Tibial nerve (tissue), 4 donors: ENCODE data around the gene FREY1. TPM values are rescaled to one million over a fixed set of nuclear protein-coding genes. Genes with fewer than 3 reads are reported as not detected.

Source experiments
- DNase-seq, 2 donors: peaks; one replicate each; pipeline ENCODE4 v3.0.0-alpha.2; 2019; ENCODE audit warnings: low spot score in 2 of 2
- H3K27ac ChIP-seq, 4 donors: fragments of 200-600 bp; sonication (generic) in 3 of 4; one replicate each; pipeline ENCODE4 v1.5.1; 2017 to 2019; ENCODE audit warnings: mild to moderate bottlenecking in 1 of 4
- H3K27me3 ChIP-seq, 2 donors: fragments of 200-600 bp; sonication (generic) in 1 of 2; one replicate each; pipeline versions ENCODE4 v1.5.1 to v1.6.0; 2017 to 2019
- H3K36me3 ChIP-seq, 3 donors: fragments of 200-600 bp; sonication (generic); one replicate each; pipeline ENCODE4 v1.5.1; 2018 to 2019
- H3K4me1 ChIP-seq, 4 donors: fragments of 200-600 bp; sonication (generic) in 3 of 4; one replicate each; pipeline ENCODE4 v1.5.1; 2017 to 2019
- H3K4me3 ChIP-seq, 4 donors: fragments of 200-600 bp; sonication (generic) in 3 of 4; one replicate each; pipeline ENCODE4 v1.5.1; 2017 to 2019; ENCODE audit warnings: mild to moderate bottlenecking in 1 of 4, moderate library complexity in 1 of 4
- H3K9me3 ChIP-seq, 4 donors: fragments of 200-600 bp; sonication (generic) in 3 of 4; one replicate each; pipeline ENCODE4 v1.5.1; 2017 to 2019
- EP300 ChIP-seq, 2 donors: sonication (generic); formaldehyde crosslinking; IDR thresholded peaks; one replicate each; pipeline ENCODE4 v1.6.1; 2017; ENCODE audit warnings: antibody characterized with exemption in 2 of 2, mild to moderate bottlenecking in 1 of 2
- POLR2A ChIP-seq, 2 donors: fragments of 450-650 bp; IDR thresholded peaks; one replicate each; pipeline ENCODE4 v1.6.1; 2017; ENCODE audit warnings: antibody characterized with exemption in 2 of 2, mild to moderate bottlenecking in 2 of 2, moderate library complexity in 2 of 2
- WGBS, 2 donors: methylation state at CpG; one replicate each; pipeline ENCODE4 v1.1.5; 2018; 5-methylcytosine and 5-hydroxymethylcytosine counted together
- total RNA-seq, 4 donors: library from RNA; depleted of rRNA; stranded (reverse); fragments of >200 nt; gene quantifications; one replicate each; pipeline ENCODE4 v1.1.0, GENCODE V29; 2016
- TF ChIP-seq, protein P1 (sequence below), 5 experiments: fragments of 200-600 bp in 3 of 5; fragments of 450-650 bp in 2 of 5; sonication (generic) in 3 of 5; IDR thresholded peaks; one replicate each; pipeline ENCODE4 v1.5.1; 2016 to 2019; ENCODE audit warnings: antibody characterized with exemption in 5 of 5, mild to moderate bottlenecking in 3 of 5, moderate library complexity in 2 of 5

The FREY1 gene
- total RNA-seq, 4 donors from 2014 or later = 1.0 to 7.2 TPM; not detected in 2

DNA sequence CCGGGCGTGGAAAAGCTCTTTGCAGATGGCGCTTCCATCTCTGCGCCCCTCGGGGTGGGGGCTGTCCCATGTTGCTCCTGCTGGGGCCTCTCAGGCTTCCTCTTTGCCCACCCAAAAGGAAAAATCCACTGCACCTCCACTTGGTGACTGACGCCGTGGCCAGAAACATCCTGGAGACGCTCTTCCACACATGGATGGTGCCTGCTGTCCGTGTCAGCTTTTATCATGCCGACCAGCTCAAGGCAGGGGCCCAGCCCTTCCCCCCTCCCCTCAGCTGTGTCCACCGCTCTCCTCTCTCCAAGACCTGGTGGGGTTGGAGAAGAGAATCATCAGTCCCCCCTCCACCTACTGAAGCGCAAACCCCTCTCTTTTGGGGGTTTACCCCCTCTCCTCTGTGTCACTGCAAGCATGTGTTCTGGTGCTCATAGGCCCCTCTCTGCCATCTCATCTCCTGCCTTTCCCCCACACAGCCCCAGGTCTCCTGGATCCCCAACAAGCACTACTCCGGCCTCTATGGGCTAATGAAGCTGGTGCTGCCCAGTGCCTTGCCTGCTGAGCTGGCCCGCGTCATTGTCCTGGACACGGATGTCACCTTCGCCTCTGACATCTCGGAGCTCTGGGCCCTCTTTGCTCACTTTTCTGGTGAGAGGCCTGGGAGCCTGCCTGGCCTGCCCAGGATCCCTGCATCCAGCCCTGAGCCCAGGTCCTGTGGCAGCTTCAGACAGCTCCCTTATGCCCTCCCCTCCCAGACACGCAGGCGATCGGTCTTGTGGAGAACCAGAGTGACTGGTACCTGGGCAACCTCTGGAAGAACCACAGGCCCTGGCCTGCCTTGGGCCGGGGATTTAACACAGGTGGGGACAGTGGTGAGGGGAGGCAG is 17.2 kb upstream of the FREY1 start:
- DNase-seq = peak in 1 of 2 donors; percentile 11
- Histone ChIP-seq H3K36me3 (no peaks in the 10 kb centered on the region), H3K27me3 (peaks cover 0 to 35% of the 10 kb centered on the region in 2 donors), H3K9me3 (no peaks in the 10 kb centered on the region), H3K4me1 (peaks cover 0 to 23% (median 14%) of the 10 kb centered on the region in 4 donors), H3K27ac (no peak overlapping the region), H3K4me3 (no peak overlapping the region)
- 81 to 83% methylated on average over 22 of the region's 22 CpGs for WGBS, 2 donors
- TF ChIP-seq, protein P1, sequence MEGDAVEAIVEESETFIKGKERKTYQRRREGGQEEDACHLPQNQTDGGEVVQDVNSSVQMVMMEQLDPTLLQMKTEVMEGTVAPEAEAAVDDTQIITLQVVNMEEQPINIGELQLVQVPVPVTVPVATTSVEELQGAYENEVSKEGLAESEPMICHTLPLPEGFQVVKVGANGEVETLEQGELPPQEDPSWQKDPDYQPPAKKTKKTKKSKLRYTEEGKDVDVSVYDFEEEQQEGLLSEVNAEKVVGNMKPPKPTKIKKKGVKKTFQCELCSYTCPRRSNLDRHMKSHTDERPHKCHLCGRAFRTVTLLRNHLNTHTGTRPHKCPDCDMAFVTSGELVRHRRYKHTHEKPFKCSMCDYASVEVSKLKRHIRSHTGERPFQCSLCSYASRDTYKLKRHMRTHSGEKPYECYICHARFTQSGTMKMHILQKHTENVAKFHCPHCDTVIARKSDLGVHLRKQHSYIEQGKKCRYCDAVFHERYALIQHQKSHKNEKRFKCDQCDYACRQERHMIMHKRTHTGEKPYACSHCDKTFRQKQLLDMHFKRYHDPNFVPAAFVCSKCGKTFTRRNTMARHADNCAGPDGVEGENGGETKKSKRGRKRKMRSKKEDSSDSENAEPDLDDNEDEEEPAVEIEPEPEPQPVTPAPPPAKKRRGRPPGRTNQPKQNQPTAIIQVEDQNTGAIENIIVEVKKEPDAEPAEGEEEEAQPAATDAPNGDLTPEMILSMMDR (IDR thresholded peaks at IDR 0.05) = no peak
- no peak for TF ChIP-seq POLR2A (IDR thresholded peaks at IDR 0.05)
- no peak for TF ChIP-seq EP300 (IDR thresholded peaks at IDR 0.05)

DNA sequence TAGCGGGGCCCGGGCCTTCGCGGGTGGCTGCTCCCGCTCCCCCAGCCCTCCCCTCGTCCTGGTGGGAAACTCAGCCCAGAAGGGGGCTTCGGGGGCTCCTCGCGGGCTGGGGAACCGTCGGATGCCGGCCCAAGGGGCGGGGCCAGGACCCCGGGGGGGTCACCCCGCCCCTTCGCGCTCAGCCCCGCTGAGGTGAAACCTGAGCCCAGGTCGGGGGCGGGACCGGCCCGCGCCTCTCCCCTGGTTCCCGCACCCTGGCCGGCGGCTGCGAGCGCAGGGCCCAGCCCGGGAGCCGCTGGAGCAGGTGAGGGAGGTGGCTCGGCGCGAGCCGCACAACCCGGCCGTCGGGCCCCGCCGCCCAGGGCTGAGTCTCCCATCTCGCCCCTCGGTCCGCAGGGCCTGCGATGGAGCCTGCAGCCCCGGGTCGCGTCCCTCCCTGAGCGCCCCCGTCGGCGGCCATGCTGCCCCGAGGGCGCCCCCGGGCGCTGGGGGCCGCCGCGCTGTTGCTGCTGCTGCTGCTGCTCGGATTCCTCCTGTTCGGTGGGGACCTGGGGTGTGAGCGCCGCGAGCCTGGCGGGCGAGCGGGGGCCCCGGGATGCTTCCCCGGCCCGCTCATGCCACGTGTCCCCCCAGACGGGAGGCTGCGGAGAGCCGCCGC is 15.5 kb upstream of the FREY1 start, which contains the start of gene LARGE2:
LARGE2 (plus strand) TSS at position 232 of the 658 bp plus-strand sequence; CDS start at position 459, 227 bp downstream.
- H3K4me1 ChIP-seq = peaks cover 0 to 24% (median 15%) of the 10 kb centered on the region in 4 donors
- peak within 1 kb of the TSS; percentile 9 to 43 (median 30) for H3K4me3 ChIP-seq
- no peak for DNase-seq
- WGBS, 2 donors = 2 to 16% methylated on average over 13 to 31 of the region's 73 CpGs
- H3K36me3 ChIP-seq = no peaks in the 10 kb centered on the region
- peaks cover 0 to 35% of the 10 kb centered on the region in 2 donors for H3K27me3 ChIP-seq
- H3K27ac ChIP-seq = peak within 1 kb of the TSS in 2 of 4 donors; percentile 18 to 29
- H3K9me3 ChIP-seq = no peaks in the 10 kb centered on the region
- TF ChIP-seq, protein P1 (IDR thresholded peaks at IDR 0.05) = no peak
- no peak for TF ChIP-seq EP300 (IDR thresholded peaks at IDR 0.05)
- TF ChIP-seq POLR2A (IDR thresholded peaks at IDR 0.05) = no peak

DNA sequence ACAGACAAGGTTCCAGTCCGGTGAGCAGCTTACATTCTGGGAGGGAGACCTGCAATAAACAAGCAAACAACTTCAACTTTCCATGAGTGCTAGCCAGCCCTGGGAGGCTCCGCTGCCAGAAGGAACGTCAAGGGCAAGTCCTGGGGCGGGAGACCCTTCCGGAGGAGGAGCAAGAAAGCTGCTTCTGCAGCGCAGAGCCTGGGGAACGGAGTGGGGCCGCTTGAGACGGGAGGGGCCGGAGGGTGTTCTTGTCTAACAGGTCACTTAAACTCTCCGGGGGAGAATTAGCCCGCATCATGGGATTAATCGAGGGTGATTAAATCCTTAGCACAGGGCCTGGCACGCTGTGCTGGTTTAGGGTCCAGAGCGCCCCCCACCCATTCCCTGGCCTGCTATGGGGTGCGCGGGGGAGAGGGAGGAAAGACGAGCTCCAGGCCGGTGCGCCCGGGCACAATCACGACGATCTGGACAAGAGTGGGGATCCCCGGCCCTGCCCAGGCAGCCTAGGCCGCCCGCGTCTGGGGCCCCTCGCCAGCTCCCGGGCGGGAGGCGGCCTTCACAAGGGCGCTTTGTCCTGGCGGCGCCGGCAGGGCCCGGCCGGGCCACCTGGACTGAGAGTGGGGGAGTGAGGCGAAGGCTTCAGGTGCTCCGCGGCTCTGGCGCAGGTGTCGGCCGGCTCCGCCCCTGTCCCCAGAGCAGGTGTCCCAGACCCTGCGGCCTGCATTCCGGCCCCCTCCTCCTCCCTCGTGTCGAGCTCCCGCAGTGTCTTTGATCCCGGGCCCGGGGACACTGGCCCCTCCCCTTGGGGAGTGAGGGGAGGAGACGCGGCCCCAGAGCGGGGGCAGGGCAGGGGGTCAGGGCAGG is 14.7 kb upstream of the FREY1 start:
- TF ChIP-seq EP300 (IDR thresholded peaks at IDR 0.05) = no peak
- no peak for TF ChIP-seq POLR2A (IDR thresholded peaks at IDR 0.05)
- TF ChIP-seq, protein P1 (IDR thresholded peaks at IDR 0.05) = no peak
- H3K27me3 ChIP-seq = peaks cover 0 to 35% of the 10 kb centered on the region in 2 donors
- no peaks in the 10 kb centered on the region for H3K9me3 ChIP-seq
- H3K27ac ChIP-seq = peak overlapping the region in 2 of 4 donors; percentile 18 to 29
- H3K36me3 ChIP-seq = no peaks in the 10 kb centered on the region
- 21 to 30% methylated on average over 35 to 52 of the region's 54 CpGs for WGBS, 2 donors
- peak overlapping the region; percentile 9 to 43 (median 30) for H3K4me3 ChIP-seq
- no peak for DNase-seq
- peaks cover 0 to 30% (median 20%) of the 10 kb centered on the region in 4 donors for H3K4me1 ChIP-seq

DNA sequence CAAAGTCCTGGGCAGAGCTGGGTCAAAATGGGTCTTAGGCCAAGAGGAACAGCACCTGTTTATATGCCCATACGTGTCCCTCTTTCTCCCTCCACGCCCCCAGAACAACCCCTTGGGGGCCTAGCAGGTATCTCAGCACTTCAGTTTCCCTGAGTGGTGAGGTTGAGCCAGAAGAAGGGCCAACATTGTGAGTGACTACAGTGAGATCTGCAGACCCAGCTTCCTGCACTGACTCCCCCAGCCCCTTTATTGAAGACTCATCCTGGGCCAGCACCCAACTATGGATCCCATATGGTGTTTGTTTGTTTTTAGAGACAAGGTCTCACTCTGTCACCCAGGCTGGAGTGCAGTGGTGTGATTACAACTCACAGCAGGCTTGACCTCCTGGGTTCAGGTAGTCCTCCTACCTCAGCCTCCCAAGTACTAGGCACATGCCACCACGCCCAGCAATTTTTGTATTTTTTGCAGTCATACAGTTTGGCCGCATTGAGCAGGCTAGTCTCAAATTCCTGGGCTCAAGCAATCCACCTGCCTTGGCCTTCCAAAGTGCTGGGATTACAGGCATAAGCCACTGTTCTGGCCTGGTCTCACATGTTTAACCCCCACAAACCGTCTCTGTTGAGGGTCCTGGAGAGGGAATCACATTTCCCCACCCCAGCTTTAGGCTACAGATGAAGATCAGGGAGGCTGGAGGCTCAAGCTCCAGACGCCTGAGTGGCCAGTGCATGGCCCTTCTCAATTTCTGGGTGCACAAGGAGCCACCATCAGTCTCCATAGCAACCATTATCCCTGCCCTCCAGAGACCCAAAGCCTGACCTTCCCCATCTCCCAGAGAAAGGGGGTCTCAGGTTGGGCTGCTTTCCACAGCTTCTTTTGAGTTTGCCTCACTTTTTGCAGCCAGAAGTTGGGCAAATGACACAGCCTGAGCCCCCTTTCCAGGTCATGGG is 13.7 kb upstream of the FREY1 start:
- peaks cover 0 to 35% of the 10 kb centered on the region in 2 donors for H3K27me3 ChIP-seq
- no peak for DNase-seq
- WGBS, 2 donors = 79 to 83% methylated on average over 5 to 6 of the region's 6 CpGs
- no peak overlapping the region for H3K4me3 ChIP-seq
- H3K9me3 ChIP-seq = no peaks in the 10 kb centered on the region
- peaks cover 0 to 40% (median 26%) of the 10 kb centered on the region in 4 donors for H3K4me1 ChIP-seq
- TF ChIP-seq, protein P1 (IDR thresholded peaks at IDR 0.05) = no peak
- TF ChIP-seq EP300 (IDR thresholded peaks at IDR 0.05) (no peak), POLR2A (IDR thresholded peaks at IDR 0.05) (no peak)
- no peak overlapping the region for H3K27ac ChIP-seq
- peaks cover 0 to 3% (median 0%) of the 10 kb centered on the region in 3 donors for H3K36me3 ChIP-seq
